ENCODE data around the gene SERPINA5.
"Not testable (repeated sequence)": the region's sequence is repeated elsewhere in the genome, so short reads cannot be mapped to it uniquely, and the experiment has no call there.

The SERPINA5 gene

GRCh38 chr14:94575730-94576585, 5.3 kb upstream of the SERPINA5 start:
- no peak for DNase-seq (ENCODE audit: low read depth)

DNA sequence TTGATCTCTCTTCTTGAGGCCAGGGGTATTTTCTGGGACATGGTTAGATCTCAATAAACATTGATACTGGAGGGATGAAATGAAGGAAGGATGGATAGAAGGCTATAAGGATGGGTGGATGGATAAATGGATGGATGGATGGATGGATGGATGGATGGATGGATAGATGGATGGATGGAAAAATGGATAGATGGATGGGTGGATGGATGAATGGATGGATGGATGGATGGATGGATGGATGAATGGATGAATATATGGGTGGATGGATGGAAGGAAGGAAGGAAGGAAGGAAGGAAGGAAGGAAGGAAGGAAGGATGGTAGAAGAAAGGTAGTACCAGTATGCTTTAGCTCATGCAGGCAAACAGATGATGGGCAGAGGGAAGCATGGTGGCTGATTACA, 3.8 kb upstream of the SERPINA5 start:
- not testable (repeated sequence) for DNase-seq (ENCODE audit: low read depth)

GRCh38 chr14:94578712-94579111, 2.5 kb upstream of the SERPINA5 start:
- DNase-seq (ENCODE audit: low read depth) = no peak

DNA sequence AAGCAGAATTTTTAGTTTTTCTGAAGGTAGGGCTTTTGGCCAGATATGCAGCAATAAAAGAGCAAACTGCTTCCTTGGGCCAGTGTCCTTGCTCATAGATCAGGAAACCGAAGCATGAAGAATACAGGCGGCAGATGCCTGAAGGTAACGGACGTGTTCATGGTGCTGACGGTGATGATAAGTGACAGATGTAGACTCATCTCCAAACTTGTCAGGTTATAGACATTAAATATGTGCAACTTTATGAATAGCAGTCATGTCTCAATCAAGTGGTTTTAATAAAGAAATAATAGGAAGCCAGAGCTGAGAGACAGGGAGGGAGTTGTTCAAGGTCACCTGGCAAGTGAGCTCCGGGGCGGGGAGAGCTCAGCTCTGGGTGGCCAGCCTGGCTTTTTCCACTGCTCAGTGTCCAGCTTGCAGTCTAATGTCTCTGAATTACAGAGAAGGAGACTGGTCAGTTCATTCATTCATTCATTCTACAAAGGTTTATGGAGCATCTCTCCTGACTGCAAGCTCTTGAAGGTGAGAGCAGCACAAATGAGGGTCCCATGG, 1.0 kb downstream of the SERPINA5 start:
- no peak for DNase-seq (ENCODE audit: low read depth)

GRCh38 chr14:94582851-94583250, 1.6 kb downstream of the SERPINA5 start:
- DNase-seq (ENCODE audit: low read depth) = no peak

GRCh38 chr14:94583557-94583956, 2.3 kb downstream of the SERPINA5 start:
- DNase-seq (ENCODE audit: low read depth) = no peak

GRCh38 chr14:94584591-94585280, 3.5 kb downstream of the SERPINA5 start:
- no peak for DNase-seq (ENCODE audit: low read depth)

- DNase-seq (ENCODE audit: low read depth) = no peak
Observed at GRCh38 chr14:94586635-94587034, 5.4 kb downstream of the SERPINA5 start.

DNA sequence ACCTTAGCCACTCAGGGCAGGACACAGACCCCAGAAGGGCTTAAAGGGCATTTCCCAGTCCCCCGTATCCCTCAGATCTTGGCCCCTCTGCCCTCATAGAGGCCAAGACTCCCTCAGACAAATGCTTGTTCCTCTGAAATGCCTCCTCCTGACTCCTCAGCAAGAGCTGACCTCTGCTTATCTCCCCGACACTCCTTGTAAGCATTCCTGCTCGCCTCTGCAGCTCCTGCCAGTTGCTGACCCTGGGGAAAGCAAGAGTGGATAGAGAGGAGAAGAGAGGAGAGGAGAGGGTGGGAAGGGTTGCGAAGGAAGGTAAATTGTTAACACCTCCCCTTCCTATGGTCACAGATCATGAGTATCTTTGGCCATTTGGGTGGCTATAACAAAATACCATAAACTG, 7.1 kb downstream of the SERPINA5 start:
- DNase-seq (ENCODE audit: low read depth) = no peak

- no peak for DNase-seq (ENCODE audit: low read depth)
Observed at GRCh38 chr14:94591073-94591472, 9.8 kb downstream of the SERPINA5 start.

DNA sequence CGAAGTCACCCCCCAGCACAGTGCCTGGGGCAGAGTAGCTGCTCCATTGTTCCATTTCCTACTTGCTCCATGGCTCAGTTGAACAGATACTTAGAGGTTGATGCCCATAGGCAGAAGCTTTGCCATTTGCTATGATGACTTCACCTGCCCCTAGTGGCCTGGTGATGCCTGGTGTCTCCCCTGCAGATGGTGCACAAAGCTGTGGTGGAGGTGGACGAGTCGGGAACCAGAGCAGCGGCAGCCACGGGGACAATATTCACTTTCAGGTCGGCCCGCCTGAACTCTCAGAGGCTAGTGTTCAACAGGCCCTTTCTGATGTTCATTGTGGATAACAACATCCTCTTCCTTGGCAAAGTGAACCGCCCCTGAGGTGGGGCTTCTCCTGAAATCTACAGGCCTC, 10.6 kb downstream of the SERPINA5 start:
- DNase-seq (ENCODE audit: low read depth) = no peak

DNA sequence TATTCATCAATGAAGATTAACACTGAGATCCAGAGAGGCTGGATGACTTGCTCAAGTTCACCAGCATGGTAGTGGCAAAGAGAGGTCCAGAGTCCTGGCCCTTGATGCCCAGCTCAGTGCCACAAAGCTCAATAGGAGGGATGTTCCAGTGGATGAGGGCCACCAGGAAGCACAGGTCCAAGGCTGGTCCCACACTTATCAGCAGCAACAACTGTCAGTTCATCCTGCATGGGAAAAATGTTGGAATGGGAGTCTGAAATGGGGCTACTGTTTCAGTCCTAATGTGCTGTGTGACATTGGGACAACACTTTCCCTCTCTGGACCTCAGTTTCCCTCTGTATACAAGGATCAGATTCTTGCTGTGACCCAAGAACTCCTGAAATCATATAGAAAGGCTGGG, 11.2 kb downstream of the SERPINA5 start:
- DNase-seq (ENCODE audit: low read depth) = no peak

- DNase-seq (ENCODE audit: low read depth) = no peak
Observed at GRCh38 chr14:94593376-94593748, 12.1 kb downstream of the SERPINA5 start.

DNA sequence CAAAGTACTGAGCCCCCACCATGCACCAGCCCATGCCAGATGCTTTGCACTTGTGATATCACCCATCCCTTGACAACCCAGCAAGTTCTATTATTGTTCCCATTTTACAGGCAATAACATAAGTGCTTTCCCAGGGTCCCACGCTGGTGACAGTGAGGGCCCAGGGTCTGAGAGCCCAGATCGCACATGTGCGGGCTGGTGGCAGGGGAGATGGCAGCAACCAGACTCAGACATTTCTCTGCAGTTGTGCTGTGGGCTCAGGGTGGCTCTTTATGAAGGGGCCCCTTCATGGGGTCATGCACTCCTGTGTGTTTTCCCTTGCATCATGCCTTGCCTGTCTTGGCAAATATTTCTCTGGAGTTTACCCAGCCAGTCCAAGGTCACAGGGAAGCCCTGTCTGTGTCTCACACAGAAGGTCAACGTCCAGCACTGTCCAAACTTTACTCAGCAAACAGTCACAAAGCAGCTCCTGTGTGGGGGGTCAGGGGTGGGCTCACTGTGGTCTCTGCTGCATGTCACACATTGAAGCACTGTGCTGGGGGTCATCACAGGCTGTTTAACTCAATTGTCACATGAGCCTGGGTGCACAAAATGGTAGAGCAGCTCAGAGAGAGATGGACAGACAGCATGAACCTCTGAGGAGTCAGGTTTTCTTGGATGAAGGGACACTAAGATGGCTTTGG, 12.7 kb downstream of the SERPINA5 start:
- no peak for DNase-seq (ENCODE audit: low read depth)

DNA sequence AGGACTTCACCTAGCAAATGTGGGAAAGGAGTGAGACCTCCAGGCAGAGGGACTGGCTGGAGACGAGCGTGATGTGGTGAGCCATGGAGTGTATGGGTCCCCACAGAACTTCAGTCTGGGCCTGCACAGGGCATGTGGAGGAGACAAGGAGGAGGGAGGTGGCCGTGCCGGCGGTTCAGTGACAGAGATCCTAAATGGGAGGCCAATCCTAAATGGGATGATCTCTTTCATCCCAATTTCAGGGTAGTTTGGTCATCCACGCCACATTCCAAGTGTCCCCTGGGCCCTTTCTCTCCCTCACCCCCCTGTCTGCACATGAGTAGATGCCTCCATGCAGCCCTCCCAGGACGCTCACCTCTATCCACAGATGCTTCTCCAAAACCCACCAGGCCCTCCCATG, 13.2 kb downstream of the SERPINA5 start:
- no peak for DNase-seq (ENCODE audit: low read depth)

DNA sequence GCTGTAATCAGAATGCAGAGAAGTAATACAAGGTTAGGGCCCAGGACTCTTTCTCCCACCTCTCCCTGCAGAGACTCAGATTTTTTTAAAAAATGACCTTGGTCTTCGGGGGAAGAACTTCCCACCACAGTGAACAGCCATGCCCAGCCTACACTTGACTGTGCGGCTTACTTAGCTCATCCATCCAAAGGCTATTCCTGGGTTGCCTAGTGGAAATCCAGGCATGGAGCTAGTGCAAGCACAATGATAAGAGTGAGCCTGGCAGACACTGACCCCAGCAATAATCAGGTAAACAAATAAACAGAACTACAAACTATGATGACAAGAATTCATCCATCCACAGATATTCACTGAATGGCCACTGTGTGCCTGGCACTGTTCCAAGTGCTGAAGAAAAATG, 14.7 kb downstream of the SERPINA5 start:
- no peak for DNase-seq (ENCODE audit: low read depth)

- DNase-seq (ENCODE audit: low read depth) = no peak
Observed at GRCh38 chr14:94596361-94596760, 15.1 kb downstream of the SERPINA5 start.

GRCh38 chr14:94597788-94598187, 16.6 kb downstream of the SERPINA5 start:
- no peak for DNase-seq (ENCODE audit: low read depth)

GRCh38 chr14:94598506-94598815, 17.2 kb downstream of the SERPINA5 start:
- no peak for DNase-seq (ENCODE audit: low read depth)

GRCh38 chr14:94598816-94599655, 17.8 kb downstream of the SERPINA5 start:
- no peak for DNase-seq (ENCODE audit: low read depth)

DNA sequence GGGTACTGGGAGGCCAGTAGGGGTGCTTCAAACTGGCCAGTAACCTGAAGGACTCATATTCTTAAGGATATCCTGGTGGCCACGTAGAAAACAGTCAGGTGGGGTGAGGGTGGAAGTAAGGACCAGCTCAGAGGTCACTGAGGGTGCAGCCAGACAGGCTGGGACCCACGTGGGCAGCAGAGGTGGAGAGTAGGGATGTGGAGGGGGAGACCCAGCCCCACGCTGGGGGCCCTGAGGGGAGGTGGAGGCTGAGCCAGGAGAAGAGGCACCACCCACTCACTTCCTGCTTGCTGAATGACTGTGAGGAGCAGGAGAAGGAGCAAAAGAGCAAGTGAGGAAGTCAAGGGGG, 18.4 kb downstream of the SERPINA5 start:
- no peak for DNase-seq (ENCODE audit: low read depth)

DNA sequence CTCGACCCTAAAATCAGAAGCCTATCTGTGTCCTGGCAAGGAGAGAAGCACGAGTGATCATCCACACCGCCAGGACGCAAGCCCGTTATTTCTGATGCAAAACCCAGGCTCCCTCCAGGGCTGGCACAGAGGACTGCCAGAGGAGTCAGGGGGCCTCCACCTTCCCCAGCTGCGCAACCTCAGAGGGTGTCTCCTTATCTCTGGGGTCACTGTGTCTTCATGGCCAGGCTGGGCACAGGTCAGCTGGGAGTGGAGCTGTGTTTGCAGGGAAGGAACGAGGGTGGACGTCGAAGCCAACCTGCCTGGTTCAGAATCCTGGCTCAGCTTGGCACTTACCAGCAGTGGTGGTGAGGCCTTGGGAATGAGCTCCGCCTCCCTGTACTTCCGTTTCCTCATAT, 18.9 kb downstream of the SERPINA5 start:
- DNase-seq (ENCODE audit: low read depth) = no peak

All from T follicular helper cell (primary cell).